ENCODE data around the gene ANXA9. TPM values are rescaled to one million over a fixed set of nuclear protein-coding genes. Genes with fewer than 3 reads are reported as not detected.

ANXA9 gene, protein sequence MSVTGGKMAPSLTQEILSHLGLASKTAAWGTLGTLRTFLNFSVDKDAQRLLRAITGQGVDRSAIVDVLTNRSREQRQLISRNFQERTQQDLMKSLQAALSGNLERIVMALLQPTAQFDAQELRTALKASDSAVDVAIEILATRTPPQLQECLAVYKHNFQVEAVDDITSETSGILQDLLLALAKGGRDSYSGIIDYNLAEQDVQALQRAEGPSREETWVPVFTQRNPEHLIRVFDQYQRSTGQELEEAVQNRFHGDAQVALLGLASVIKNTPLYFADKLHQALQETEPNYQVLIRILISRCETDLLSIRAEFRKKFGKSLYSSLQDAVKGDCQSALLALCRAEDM
- 0.63 TPM in 1 of 2 replicates, not detected in the other for total RNA-seq

DNA sequence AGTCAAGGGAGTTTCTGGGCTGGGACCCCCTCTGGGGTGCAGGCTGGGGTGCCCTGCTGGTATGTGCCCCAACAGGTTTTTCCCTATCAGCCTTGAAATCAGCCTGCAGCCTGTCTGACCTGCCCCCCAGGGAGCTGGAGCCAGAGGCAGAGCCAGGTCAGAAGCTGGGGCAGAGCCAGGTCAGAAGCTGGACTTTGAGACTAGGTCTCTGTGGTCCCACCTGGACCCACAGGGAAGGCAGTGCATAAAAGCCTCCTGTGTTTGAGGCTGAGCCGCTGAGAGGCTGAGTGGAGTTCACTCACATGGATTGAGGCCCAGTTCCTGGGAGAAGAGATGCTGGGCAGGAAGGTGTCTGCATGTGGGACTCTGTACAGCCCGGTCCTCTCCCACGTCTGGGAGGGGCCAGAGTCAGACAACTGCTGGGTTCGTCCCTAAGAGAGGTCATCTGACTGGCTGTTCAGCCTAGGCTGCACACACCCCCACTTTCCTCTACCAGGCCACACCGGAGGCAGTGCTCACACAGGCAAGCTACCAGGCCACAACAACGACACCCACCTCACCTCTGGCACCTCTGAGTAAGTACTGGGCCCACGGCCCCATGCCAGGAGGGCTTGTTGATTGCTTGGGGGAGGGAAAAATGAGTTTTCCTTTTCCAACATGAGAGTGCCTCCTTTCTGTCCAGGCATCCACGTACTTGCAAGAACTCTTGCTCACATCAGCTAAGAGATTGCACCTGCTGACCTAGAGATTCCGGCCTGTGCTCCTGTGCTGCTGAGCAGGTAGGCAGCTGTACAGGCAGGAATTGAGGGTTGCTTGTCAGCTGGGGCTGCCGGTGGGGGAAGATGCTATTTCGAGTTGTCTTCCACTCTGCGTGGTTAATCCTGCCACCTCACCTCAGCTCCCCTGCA lies at the start of gene ANXA9:
ANXA9 (plus strand) TSS at position 488 of the 908 bp plus-strand sequence. CDS start 814 bp downstream, outside the sequence.

DNA sequence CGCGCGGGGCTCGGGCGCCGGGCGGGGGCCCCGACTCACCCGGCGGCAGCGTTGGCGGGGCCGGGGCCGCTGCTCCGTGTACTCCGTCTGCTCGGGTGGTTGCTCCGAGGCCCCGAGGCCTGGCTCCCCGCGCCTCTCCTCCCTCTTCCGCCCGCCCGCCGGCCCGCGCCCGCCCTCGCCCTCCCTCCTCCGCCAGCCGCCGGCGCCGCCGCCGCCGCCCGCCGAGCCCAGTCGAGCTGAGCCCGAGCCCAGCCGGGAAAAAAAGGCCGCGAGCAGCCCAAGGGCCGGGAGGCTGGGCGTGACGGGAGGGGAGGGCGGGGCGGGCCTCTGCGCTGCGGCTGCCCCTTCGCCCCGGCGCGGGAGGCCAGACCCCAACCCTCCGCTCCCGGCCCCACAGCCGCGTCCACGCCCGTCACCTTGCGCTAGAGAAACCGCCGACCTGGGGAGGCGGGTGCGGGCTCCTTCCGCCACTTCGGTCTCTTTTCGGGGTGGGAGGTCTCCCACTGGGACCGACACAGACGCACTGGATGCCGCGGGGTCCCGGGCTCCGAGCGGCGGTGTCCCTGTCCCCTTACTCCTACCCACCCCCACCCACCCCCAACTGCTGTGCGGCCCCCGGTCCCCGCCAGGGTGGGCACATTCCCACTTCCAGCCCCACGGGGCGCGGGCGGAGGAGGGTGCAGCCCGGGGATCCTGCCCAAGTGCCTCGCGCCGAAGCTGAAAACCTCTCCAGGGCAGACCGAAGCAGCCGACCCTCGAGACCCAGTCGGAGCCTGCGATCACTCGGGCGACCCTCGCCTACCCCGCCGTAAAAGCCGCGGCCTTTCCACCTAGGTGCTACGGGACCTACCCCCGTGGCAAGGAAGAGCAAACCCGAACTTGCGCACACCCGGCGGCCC lies 7.3 kb upstream of the ANXA9 start, which contains the start of gene CERS2:
CERS2 (minus strand) TSS at position 256 of the 899 bp plus-strand sequence. CDS start 5,745 bp downstream, outside the sequence.

DNA sequence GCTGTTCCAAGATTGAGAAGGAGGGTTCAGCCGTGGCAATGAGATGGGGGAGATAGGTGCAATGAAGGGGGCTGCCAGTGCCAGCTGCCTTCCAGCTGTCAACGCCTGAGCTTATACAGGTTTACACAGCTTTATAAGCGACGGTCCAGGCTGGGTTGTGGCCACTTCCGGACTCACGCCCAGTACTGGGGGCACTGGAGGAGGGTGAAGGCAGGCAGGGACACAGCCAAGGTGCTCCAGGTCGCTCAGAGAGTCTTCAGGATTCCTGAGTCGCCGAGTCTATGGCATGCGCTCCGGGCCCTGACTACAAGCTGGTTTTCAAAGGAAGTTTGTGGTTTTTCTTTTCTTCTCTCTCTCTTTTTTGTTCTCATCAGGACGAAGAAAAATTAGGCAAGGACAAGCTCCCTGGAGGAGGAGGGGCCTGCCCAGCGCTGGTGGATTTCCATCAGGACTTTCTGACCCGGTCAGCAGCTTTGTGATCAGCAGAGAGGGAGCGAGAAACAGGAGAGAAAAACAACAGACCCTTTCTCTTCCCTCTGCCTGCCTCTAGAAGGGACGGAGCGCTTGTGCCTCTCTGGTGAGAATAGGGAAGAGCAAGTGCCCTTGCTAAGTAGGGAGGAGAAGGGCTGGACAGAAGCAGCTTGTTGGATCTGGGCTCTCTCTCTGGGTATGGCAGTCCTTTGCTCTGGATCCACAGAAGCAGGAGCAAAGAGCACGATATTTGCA lies 24.4 kb downstream of the ANXA9 start, which contains the start of gene MINDY1:
MINDY1 (minus strand) TSS at position 576 of the 726 bp plus-strand sequence. CDS start 4,285 bp downstream, outside the sequence.

DNA sequence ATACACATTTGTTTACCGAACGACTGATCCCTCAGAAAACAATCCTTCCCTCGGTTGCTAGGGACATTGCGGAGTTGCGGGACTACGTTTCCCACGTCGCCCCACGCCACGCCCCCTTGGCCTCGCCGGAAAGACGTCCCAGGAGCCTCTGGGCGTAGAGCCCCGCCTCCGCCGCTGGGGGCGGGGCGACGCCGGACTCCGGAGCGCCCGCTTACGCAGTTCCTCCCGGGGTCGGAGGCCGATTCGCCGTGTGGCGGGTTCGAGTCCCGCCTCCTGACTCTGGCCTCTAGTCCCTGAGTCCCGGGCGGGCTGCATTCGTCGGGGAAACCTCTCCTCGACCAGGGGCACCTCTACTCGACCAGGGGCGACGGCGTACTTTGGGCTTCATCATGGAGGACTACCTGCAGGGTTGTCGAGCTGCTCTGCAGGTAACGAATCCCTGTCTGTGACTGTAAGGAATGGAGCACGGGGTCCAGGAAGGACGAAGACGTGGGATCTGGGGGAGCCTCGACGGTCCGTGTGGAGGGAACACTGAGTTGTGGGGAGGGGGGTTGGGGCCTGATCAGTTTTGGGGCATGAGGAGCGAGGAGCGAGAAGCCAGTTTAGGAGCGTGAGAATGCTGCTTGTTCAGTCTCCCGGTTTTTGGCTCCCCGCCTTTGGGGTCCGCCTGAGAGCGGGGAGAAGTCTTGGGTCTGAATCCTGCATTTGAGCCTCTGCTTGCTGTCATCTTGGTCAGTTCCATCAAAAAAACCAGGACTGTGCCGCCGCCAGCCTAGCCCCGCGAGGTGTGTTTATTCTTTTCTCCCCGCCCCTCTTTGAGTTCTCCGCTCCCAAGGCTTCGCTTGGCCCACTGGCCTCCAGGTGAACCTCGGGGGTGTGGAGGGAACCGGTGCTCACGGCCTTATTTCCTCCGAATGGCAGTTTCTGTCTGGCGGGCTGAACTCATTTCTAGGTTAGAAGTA lies 26.4 kb downstream of the ANXA9 start, which contains the start of gene PRUNE1:
PRUNE1 (plus strand) TSS at position 206 of the 962 bp plus-strand sequence; CDS start at position 390, 184 bp downstream.

DNA sequence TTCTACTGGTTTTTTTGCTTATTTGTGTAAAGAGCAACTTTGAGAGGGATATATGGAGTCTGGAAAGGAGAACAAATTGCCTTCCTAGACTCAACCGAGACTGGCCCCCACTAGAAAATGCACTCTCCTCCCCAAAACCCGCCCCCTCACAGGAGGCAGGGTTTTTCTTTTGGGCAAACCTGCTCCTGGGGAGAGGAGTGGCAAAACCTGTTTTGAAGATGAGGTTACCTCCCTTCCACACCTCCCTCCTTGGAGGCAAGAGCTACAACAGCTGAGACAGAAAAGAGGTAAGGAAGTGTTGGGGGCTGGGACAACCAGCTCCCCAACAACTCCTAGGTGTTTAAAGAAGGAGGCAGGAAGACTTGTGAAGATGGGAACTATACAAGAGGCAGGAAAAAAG lies 54.3 kb downstream of the ANXA9 start, which contains the start of gene BNIPL:
BNIPL (plus strand) TSS at position 231 of the 400 bp plus-strand sequence; CDS start at position 371, 140 bp downstream.

Other genes starting within 250 kb of the ANXA9 start
- gene CTSS, start 216.5 kb upstream of the ANXA9 start, total RNA-seq = 4.0 and 9.0 TPM in 2 replicates
- gene CTSK, start 174.0 kb upstream of the ANXA9 start, total RNA-seq = 176 and 280 TPM in 2 replicates
- 32.4 and 33.3 TPM in 2 replicates for gene ARNT, start 105.7 kb upstream of the ANXA9 start, total RNA-seq
- gene CTXND2, start 95.2 kb upstream of the ANXA9 start, total RNA-seq = 0.16 TPM in 1 of 2 replicates, not detected in the other
- 25.7 and 33.0 TPM in 2 replicates for gene SETDB1, start 55.9 kb upstream of the ANXA9 start, total RNA-seq
- gene CERS2, start 7.5 kb upstream of the ANXA9 start, total RNA-seq = 86.2 and 93.6 TPM in 2 replicates
- gene MINDY1, start 24.6 kb downstream of the ANXA9 start, total RNA-seq = 11.3 and 21.5 TPM in 2 replicates
- 3.2 and 5.5 TPM in 2 replicates for gene PRUNE1, start 26.2 kb downstream of the ANXA9 start, total RNA-seq
- 0.16 and 0.26 TPM in 2 replicates for gene BNIPL, start 54.3 kb downstream of the ANXA9 start, total RNA-seq
- gene C1orf56, start 65.5 kb downstream of the ANXA9 start, total RNA-seq = 1.0 and 1.4 TPM in 2 replicates
- 23.6 and 24.7 TPM in 2 replicates for gene CDC42SE1, start 77.3 kb downstream of the ANXA9 start, total RNA-seq
- gene MLLT11, start 78.1 kb downstream of the ANXA9 start, total RNA-seq = 1.5 and 2.7 TPM in 2 replicates
- gene GABPB2, start 88.5 kb downstream of the ANXA9 start, total RNA-seq = 15.3 and 28.5 TPM in 2 replicates
- 0.63 and 1.7 TPM in 2 replicates for gene SEMA6C, start 164.3 kb downstream of the ANXA9 start, total RNA-seq
- not detected in 2 replicates for gene TNFAIP8L2, start 174.4 kb downstream of the ANXA9 start, total RNA-seq
- 5.0 and 6.8 TPM in 2 replicates for gene LYSMD1, start 183.6 kb downstream of the ANXA9 start, total RNA-seq
- gene SCNM1, start 183.9 kb downstream of the ANXA9 start, total RNA-seq = 21.8 and 22.8 TPM in 2 replicates
- gene TMOD4, start 193.7 kb downstream of the ANXA9 start, total RNA-seq = not detected in 2 replicates
- 42.6 and 51.0 TPM in 2 replicates for gene VPS72, start 207.9 kb downstream of the ANXA9 start, total RNA-seq
- gene PIP5K1A, start 216.3 kb downstream of the ANXA9 start, total RNA-seq = 38.6 and 46.5 TPM in 2 replicates